WTC11 (cell line): Measurements from ENCODE around the gene ZNF516. TPM values are rescaled to one million over a fixed set of nuclear protein-coding genes. Genes with fewer than 3 reads are reported as not detected.
A peak's percentile ranks its signal among the peaks of the same experiment; 100 is the strongest.

Experiments
- ATAC-seq: fragments of 200-7000 bp; cut with Tn5 transposase; 2 replicates; pipeline ENCODE4 v1.10.0; 2021; ENCODE audit warnings: mild to moderate bottlenecking, moderate library complexity
- CTCF ChIA-PET: fragments of 300-600 bp; sonication (Branson Sonifier 250); formaldehyde crosslinking; loops from one replicate; lab custom pipeline; 2021; ENCODE audit warnings: antibody characterized with exemption; lab: Charles Lee
- POLR2A ChIA-PET: fragments of 350-600 bp; sonication (Branson Sonifier 250); formaldehyde crosslinking; loops from one replicate; lab custom pipeline; 2021; ENCODE audit warnings: antibody characterized with exemption; lab: Charles Lee
- DNase-seq: peaks from one replicate; pipeline ENCODE4 v3.0.0; 2021; ENCODE audit warnings: low spot score
- H3K27ac Mint-ChIP-seq: 2 replicates; pipeline ENCODE4 v1.8.0; 2021; ENCODE audit warnings: mixed read lengths
- H3K27me3 Mint-ChIP-seq: 2 replicates; pipeline ENCODE4 v1.8.0; 2021; ENCODE audit warnings: low read depth, mild to moderate bottlenecking, moderate library complexity, mixed read lengths
- H3K36me3 Mint-ChIP-seq: 2 replicates; pipeline ENCODE4 v1.8.0; 2021; ENCODE audit warnings: mixed read lengths
- H3K4me1 Mint-ChIP-seq: 2 replicates; pipeline ENCODE4 v1.8.0; 2022; ENCODE audit warnings: mixed read lengths
- H3K4me3 Mint-ChIP-seq: 2 replicates; pipeline ENCODE4 v1.8.0; 2021; ENCODE audit warnings: mild to moderate bottlenecking, moderate library complexity, mixed read lengths
- H3K9me3 Mint-ChIP-seq: 2 replicates; pipeline ENCODE4 v1.8.0; 2021; ENCODE audit warnings: mixed read lengths
- FOXJ3 ChIP-seq: sonication (generic); formaldehyde crosslinking; IDR thresholded peaks from 2 replicates; pipeline ENCODE4 v1.9.0; 2021; ENCODE audit warnings: missing genetic modification reagents, mild to moderate bottlenecking, borderline replicate concordance
- GTF2I ChIP-seq: fragments of 250-450 bp; sonication (Bioruptor Pico); conservative IDR thresholded peaks from 2 replicates; pipeline ENCODE4 v1.4.0; 2021; ENCODE audit warnings: mild to moderate bottlenecking
- HMGXB4 ChIP-seq: sonication (generic); formaldehyde crosslinking; IDR thresholded peaks from 2 replicates; pipeline ENCODE4 v1.8.1; 2023; ENCODE audit warnings: mild to moderate bottlenecking, moderate library complexity, missing genetic modification reagents
- NFATC4 ChIP-seq: fragments of 250-450 bp; sonication (Bioruptor Pico); IDR thresholded peaks from 2 replicates; pipeline ENCODE4 v1.9.0; 2021; ENCODE audit warnings: mild to moderate bottlenecking
- SMAD3 ChIP-seq: sonication (generic); formaldehyde crosslinking; IDR thresholded peaks from 2 replicates; pipeline ENCODE4 v1.8.0; 2022; ENCODE audit warnings: missing genetic modification reagents, mild to moderate bottlenecking, borderline replicate concordance
- ZBTB43 ChIP-seq: sonication (generic); formaldehyde crosslinking; IDR thresholded peaks from 2 replicates; pipeline ENCODE4 v1.8.1; 2023; ENCODE audit warnings: mild to moderate bottlenecking, missing genetic modification reagents
- ZNF138 ChIP-seq: sonication (generic); formaldehyde crosslinking; conservative IDR thresholded peaks from 2 replicates; pipeline ENCODE4 v1.8.1; 2022; ENCODE audit warnings: mild to moderate bottlenecking, moderate library complexity, missing genetic modification reagents
- ZNF219 ChIP-seq: sonication (generic); formaldehyde crosslinking; IDR thresholded peaks from 2 replicates; pipeline ENCODE4 v1.8.0; 2023; ENCODE audit warnings: missing genetic modification reagents, mild to moderate bottlenecking, borderline replicate concordance
- ZNF232 ChIP-seq: sonication (generic); formaldehyde crosslinking; IDR thresholded peaks from 2 replicates; pipeline ENCODE4 v1.8.0; 2022; ENCODE audit warnings: mild to moderate bottlenecking, missing genetic modification reagents
- ZNF671 ChIP-seq: fragments of 250-450 bp; sonication (Bioruptor Pico); IDR thresholded peaks from 2 replicates; pipeline ENCODE4 v1.8.0; 2021; ENCODE audit warnings: mild to moderate bottlenecking
- total RNA-seq: library from RNA; stranded (reverse); gene quantifications from 3 replicates; pipeline ENCODE4 v1.2.3, GENCODE V29; 2021
- TF ChIP-seq, protein P1 (sequence below): fragments of 200-600 bp; IDR thresholded peaks from 2 replicates; pipeline ENCODE4 v1.8.0; 2022; ENCODE audit warnings: antibody characterized with exemption
- TF ChIP-seq, protein P2 (sequence below): sonication (generic); formaldehyde crosslinking; IDR thresholded peaks from 2 replicates; pipeline ENCODE4 v1.8.0; 2022; ENCODE audit warnings: mild to moderate bottlenecking, missing genetic modification reagents
- TF ChIP-seq, protein P3 (sequence below): fragments of 250-450 bp; sonication (Bioruptor Pico); IDR thresholded peaks from 2 replicates; pipeline ENCODE4 v1.9.0; 2021; ENCODE audit warnings: mild to moderate bottlenecking

Gene ZNF516
- total RNA-seq, 1 experiment from 2014 or later: 58.6 TPM

DNA sequence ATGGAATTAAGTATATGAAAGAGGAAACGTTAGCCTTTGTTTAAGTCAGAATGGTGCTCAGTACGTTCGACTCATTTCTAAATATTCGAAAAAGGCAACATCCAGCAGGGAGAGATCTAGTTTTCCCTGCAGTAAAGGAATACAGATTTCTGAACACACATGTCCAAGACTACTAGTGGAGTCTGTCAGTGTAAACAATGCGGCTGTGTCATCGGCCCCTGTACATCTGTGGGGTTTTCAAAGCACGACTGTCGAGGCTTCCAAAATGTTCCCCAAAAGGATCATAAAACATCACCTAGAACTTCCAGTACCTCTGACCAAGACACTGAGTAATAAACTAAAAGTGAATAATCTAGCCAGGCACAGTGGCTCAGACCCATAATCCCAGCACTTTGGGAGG, 112.8 kb downstream of the ZNF516 start (continued):
- no peak for TF ChIP-seq FOXJ3 (CRISPR knock-in tag)
- TF ChIP-seq, all 79 proteins: peak for 0

DNA sequence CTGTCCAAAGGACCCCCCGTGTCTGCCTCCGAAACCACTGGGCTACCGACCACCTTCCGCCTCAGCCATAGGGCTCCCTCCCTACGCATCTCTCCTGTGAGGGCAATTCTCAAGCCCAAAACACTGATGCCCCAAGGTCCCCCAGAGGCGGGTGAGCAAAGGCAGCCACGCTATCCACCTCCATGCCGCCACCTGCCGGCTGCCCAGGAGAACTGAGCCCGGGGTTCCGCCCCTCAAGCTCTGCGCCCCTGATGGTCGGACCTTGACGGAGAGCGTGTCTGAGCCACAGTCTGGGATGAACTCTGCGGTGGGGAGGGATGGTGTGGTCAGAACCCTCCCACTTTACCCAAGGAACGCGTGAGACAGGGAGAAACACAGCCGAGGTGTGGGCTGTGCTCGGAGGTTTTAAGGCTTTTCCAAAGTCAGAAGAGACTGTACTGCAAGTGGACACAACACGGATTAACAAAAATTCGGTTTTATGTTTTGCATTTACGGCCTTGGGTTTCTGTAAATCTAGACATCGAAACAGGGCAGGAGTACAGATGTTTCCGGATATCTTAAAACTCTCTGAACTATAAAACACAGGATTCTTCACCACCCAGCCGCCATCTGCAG, 114.1 kb downstream of the ZNF516 start:
- CTCF ChIA-PET: interaction anchor here (0.6 to 2.0 kb wide), 27 partner anchors 8 to 384 kb away, joined by 3 to 9 read pairs (median 4); no protein-coding TSS in a partner anchor
- DNase-seq (peak; percentile 83), ATAC-seq (peak; percentile 95)
- POLR2A ChIA-PET: no interaction called here
- peaks cover 17% of the 10 kb centered on the region for H3K36me3 Mint-ChIP-seq
- TF ChIP-seq ZBTB43 (CRISPR knock-in tag) (0 out of 2 replicates have a peak, but pooled peaks have one; percentile 21), NFATC4 (CRISPR knock-in tag) (no peak), ZNF232 (no peak), ZNF671 (CRISPR knock-in tag) (no peak), HMGXB4 (0 out of 2 replicates have a peak, but pooled peaks have one; percentile 49)
- TF ChIP-seq, protein P1, sequence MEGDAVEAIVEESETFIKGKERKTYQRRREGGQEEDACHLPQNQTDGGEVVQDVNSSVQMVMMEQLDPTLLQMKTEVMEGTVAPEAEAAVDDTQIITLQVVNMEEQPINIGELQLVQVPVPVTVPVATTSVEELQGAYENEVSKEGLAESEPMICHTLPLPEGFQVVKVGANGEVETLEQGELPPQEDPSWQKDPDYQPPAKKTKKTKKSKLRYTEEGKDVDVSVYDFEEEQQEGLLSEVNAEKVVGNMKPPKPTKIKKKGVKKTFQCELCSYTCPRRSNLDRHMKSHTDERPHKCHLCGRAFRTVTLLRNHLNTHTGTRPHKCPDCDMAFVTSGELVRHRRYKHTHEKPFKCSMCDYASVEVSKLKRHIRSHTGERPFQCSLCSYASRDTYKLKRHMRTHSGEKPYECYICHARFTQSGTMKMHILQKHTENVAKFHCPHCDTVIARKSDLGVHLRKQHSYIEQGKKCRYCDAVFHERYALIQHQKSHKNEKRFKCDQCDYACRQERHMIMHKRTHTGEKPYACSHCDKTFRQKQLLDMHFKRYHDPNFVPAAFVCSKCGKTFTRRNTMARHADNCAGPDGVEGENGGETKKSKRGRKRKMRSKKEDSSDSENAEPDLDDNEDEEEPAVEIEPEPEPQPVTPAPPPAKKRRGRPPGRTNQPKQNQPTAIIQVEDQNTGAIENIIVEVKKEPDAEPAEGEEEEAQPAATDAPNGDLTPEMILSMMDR: peak; percentile 77
- H3K27ac Mint-ChIP-seq: no peak overlapping the region
- H3K4me3 Mint-ChIP-seq: no peak overlapping the region
- peaks cover 19% of the 10 kb centered on the region for H3K4me1 Mint-ChIP-seq
- H3K27me3 Mint-ChIP-seq: no peaks in the 10 kb centered on the region; the same call in 1 of the 2 replicates
- H3K9me3 Mint-ChIP-seq: peaks cover 3% of the 10 kb centered on the region; the same call in 1 of the 2 replicates

GRCh38 chr18:76380127-76380729, 114.8 kb downstream of the ZNF516 start:
- Mint-ChIP-seq H3K4me3 (no peak overlapping the region), H3K27ac (no peak overlapping the region), H3K4me1 (peaks cover 19% of the 10 kb centered on the region), H3K9me3 (peaks cover 9% of the 10 kb centered on the region; the same call in 1 of the 2 replicates), H3K36me3 (peaks cover 20% of the 10 kb centered on the region), H3K27me3 (no peaks in the 10 kb centered on the region; the same call in 1 of the 2 replicates)
- TF ChIP-seq ZNF219 (CRISPR knock-in tag) (no peak), ZNF138 (no peak), SMAD3 (CRISPR knock-in tag) (no peak), GTF2I (CRISPR knock-in tag) (no peak)
- TF ChIP-seq, protein P2, sequence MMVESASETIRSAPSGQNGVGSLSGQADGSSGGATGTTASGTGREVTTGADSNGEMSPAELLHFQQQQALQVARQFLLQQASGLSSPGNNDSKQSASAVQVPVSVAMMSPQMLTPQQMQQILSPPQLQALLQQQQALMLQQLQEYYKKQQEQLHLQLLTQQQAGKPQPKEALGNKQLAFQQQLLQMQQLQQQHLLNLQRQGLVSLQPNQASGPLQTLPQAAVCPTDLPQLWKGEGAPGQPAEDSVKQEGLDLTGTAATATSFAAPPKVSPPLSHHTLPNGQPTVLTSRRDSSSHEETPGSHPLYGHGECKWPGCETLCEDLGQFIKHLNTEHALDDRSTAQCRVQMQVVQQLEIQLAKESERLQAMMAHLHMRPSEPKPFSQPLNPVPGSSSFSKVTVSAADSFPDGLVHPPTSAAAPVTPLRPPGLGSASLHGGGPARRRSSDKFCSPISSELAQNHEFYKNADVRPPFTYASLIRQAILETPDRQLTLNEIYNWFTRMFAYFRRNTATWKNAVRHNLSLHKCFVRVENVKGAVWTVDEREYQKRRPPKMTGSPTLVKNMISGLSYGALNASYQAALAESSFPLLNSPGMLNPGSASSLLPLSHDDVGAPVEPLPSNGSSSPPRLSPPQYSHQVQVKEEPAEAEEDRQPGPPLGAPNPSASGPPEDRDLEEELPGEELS (CRISPR knock-in tag): no peak
- TF ChIP-seq, protein P3, sequence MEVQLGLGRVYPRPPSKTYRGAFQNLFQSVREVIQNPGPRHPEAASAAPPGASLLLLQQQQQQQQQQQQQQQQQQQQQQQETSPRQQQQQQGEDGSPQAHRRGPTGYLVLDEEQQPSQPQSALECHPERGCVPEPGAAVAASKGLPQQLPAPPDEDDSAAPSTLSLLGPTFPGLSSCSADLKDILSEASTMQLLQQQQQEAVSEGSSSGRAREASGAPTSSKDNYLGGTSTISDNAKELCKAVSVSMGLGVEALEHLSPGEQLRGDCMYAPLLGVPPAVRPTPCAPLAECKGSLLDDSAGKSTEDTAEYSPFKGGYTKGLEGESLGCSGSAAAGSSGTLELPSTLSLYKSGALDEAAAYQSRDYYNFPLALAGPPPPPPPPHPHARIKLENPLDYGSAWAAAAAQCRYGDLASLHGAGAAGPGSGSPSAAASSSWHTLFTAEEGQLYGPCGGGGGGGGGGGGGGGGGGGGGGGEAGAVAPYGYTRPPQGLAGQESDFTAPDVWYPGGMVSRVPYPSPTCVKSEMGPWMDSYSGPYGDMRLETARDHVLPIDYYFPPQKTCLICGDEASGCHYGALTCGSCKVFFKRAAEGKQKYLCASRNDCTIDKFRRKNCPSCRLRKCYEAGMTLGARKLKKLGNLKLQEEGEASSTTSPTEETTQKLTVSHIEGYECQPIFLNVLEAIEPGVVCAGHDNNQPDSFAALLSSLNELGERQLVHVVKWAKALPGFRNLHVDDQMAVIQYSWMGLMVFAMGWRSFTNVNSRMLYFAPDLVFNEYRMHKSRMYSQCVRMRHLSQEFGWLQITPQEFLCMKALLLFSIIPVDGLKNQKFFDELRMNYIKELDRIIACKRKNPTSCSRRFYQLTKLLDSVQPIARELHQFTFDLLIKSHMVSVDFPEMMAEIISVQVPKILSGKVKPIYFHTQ (CRISPR knock-in tag): no peak
- ChIA-PET POLR2A (no interaction called here), CTCF (interaction anchor here (0.8 to 2.0 kb wide), 22 partner anchors 9 to 384 kb away, joined by 3 to 9 read pairs (median 4); no protein-coding TSS in a partner anchor)
- ATAC-seq (no peak), DNase-seq (no peak)
